SU-DHL-6 (cell line): Measurements from ENCODE around the gene GSK3A.

Experiments used
- H2AFZ ChIP-seq: fragments of 200-600 bp; sonication (generic); 2 replicates; pipeline ENCODE4 v1.6.1; 2014; ENCODE audit warnings: low read depth, mild to moderate bottlenecking, moderate library complexity, mixed read lengths, antibody characterized with exemption, low read length; ENCODE audit not compliant: severe bottlenecking
- H3F3A ChIP-seq: fragments of 200-600 bp; shearing (Covaris generic); 2 replicates; pipeline ENCODE4 v1.6.0; 2016; ENCODE audit warnings: antibody characterized with exemption, mild to moderate bottlenecking; ENCODE audit not compliant: insufficient read depth
- H3K27ac ChIP-seq: fragments of 200-600 bp; sonication (generic); 2 replicates; pipeline ENCODE4 v1.5.1; 2016; ENCODE audit warnings: low read depth, mild to moderate bottlenecking, low read length, moderate library complexity, mixed read lengths
- H3K27me3 ChIP-seq: fragments of 200-600 bp; sonication (generic), shearing (Covaris generic); 2 replicates; pipeline ENCODE4 v1.6.0; 2014; ENCODE audit warnings: mild to moderate bottlenecking, low read length
- H3K36me3 ChIP-seq: fragments of 200-600 bp; sonication (generic); 2 replicates; pipeline ENCODE4 v1.6.1; 2014; ENCODE audit warnings: mild to moderate bottlenecking, low read length, mixed read lengths
- H3K4me2 ChIP-seq: fragments of 300-600, 200-600 bp; shearing (Covaris generic), sonication (generic); 2 replicates; pipeline ENCODE4 v1.6.0; 2014; ENCODE audit warnings: low read length, low read depth, mild to moderate bottlenecking; ENCODE audit not compliant: poor library complexity, severe bottlenecking
- H3K4me3 ChIP-seq: fragments of 200-600 bp; sonication (generic); 2 replicates; pipeline ENCODE4 v1.5.1; 2014; ENCODE audit warnings: antibody characterized with exemption, low read length, mild to moderate bottlenecking, mixed read lengths; ENCODE audit not compliant: insufficient read depth, poor library complexity, severe bottlenecking
- H3K79me2 ChIP-seq: fragments of 200-600 bp; sonication (generic); 2 replicates; pipeline ENCODE4 v1.6.1; 2014; ENCODE audit warnings: mild to moderate bottlenecking, low read length, moderate library complexity; ENCODE audit not compliant: insufficient read depth
- H3K9ac ChIP-seq: fragments of 200-600 bp; sonication (generic); 2 replicates; pipeline ENCODE4 v1.7.0; 2014; ENCODE audit warnings: mild to moderate bottlenecking, low read length
- H3K9me2 ChIP-seq: fragments of 200-600 bp; sonication (generic); replicated peaks from 2 replicates; pipeline ENCODE4 v1.6.1; 2014; ENCODE audit warnings: low read length; ENCODE audit not compliant: insufficient read depth
- H3K9me3 ChIP-seq: fragments of 200-600 bp; sonication (generic); 2 replicates; pipeline ENCODE4 v1.6.1; 2014; ENCODE audit warnings: low read length, mixed read lengths; ENCODE audit not compliant: insufficient read depth
- H4K20me1 ChIP-seq: fragments of 200-600 bp; sonication (generic); 2 replicates; pipeline ENCODE4 v1.6.1; 2014; ENCODE audit warnings: low read depth, mild to moderate bottlenecking, antibody characterized with exemption, low read length, moderate library complexity, mixed read lengths
- EZH2phosphoT487 ChIP-seq: fragments of 200-600 bp; sonication (generic), shearing (Covaris generic); conservative IDR thresholded peaks from 2 replicates; pipeline ENCODE4 v1.6.1; 2018; ENCODE audit warnings: mild to moderate bottlenecking, antibody characterized with exemption, low read length, moderate library complexity, mixed read lengths
- TF ChIP-seq, protein P1 (sequence below): fragments of 200-600 bp; sonication (generic); IDR thresholded peaks from one replicate; pipeline ENCODE4 v1.5.1; 2017; ENCODE audit warnings: antibody characterized with exemption, mild to moderate bottlenecking, low read length, moderate library complexity; ENCODE audit not compliant: insufficient read depth, poor library complexity, severe bottlenecking

The GSK3A gene

GRCh38 chr19:42272535-42272897, 30.1 kb upstream of the GSK3A start:
- Histone ChIP-seq H3K36me3 (no peaks in the 10 kb centered on the region), H3K9ac (no peak overlapping the region), H3K79me2 (peaks cover 11% of the 10 kb centered on the region; the same call in 1 of the 2 replicates), H3K9me2 (no peaks in the 10 kb centered on the region), H3F3A (0 out of 2 replicates have a peak, but pooled peaks cover 5% of the 10 kb centered on the region), H3K27me3 (no peaks in the 10 kb centered on the region), H3K9me3 (no peaks in the 10 kb centered on the region), H3K27ac (no peak overlapping the region), H4K20me1 (no peaks in the 10 kb centered on the region), H3K4me2 (no peak overlapping the region), H3K4me3 (no peak overlapping the region), H2AFZ (no peak overlapping the region)
- no peak for TF ChIP-seq EZH2phosphoT487
- TF ChIP-seq, protein P1, sequence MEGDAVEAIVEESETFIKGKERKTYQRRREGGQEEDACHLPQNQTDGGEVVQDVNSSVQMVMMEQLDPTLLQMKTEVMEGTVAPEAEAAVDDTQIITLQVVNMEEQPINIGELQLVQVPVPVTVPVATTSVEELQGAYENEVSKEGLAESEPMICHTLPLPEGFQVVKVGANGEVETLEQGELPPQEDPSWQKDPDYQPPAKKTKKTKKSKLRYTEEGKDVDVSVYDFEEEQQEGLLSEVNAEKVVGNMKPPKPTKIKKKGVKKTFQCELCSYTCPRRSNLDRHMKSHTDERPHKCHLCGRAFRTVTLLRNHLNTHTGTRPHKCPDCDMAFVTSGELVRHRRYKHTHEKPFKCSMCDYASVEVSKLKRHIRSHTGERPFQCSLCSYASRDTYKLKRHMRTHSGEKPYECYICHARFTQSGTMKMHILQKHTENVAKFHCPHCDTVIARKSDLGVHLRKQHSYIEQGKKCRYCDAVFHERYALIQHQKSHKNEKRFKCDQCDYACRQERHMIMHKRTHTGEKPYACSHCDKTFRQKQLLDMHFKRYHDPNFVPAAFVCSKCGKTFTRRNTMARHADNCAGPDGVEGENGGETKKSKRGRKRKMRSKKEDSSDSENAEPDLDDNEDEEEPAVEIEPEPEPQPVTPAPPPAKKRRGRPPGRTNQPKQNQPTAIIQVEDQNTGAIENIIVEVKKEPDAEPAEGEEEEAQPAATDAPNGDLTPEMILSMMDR = no peak

GRCh38 chr19:42271861-42272534, 29.6 kb upstream of the GSK3A start:
- H3K27ac ChIP-seq = no peak overlapping the region
- H3K79me2 ChIP-seq = peaks cover 11% of the 10 kb centered on the region; the same call in 1 of the 2 replicates

GRCh38 chr19:42271045-42271419, 28.6 kb upstream of the GSK3A start:
- TF ChIP-seq EZH2phosphoT487 = no peak
- TF ChIP-seq, protein P1 = no peak
- 0 out of 2 replicates have a peak, but pooled peaks cover 3% of the 10 kb centered on the region for H3F3A ChIP-seq
- no peak overlapping the region for H3K4me3 ChIP-seq
- no peaks in the 10 kb centered on the region for H4K20me1 ChIP-seq
- peaks cover 11% of the 10 kb centered on the region; the same call in 1 of the 2 replicates for H3K79me2 ChIP-seq
- H3K27me3 ChIP-seq = no peaks in the 10 kb centered on the region
- no peak overlapping the region for H2AFZ ChIP-seq
- no peaks in the 10 kb centered on the region for H3K9me2 ChIP-seq
- H3K9me3 ChIP-seq = no peaks in the 10 kb centered on the region
- peak overlapping the region; percentile 68 for H3K9ac ChIP-seq
- peak overlapping the region; percentile 84 for H3K4me2 ChIP-seq
- H3K36me3 ChIP-seq = no peaks in the 10 kb centered on the region
- peak overlapping the region; percentile 80 for H3K27ac ChIP-seq

More at GRCh38 chr19:42271861-42272534, 29.6 kb upstream of the GSK3A start:
- H3K9me2 ChIP-seq = no peaks in the 10 kb centered on the region
- H3K4me2 ChIP-seq = no peak overlapping the region
- H3K4me3 ChIP-seq = no peak overlapping the region
- TF ChIP-seq, protein P1 = no peak
- TF ChIP-seq EZH2phosphoT487 = no peak
- no peaks in the 10 kb centered on the region for H3K36me3 ChIP-seq
- H3K27me3 ChIP-seq = no peaks in the 10 kb centered on the region
- 0 out of 2 replicates have a peak, but pooled peaks cover 5% of the 10 kb centered on the region for H3F3A ChIP-seq
- no peaks in the 10 kb centered on the region for H3K9me3 ChIP-seq
- H4K20me1 ChIP-seq = no peaks in the 10 kb centered on the region
- H3K9ac ChIP-seq = no peak overlapping the region
- no peak overlapping the region for H2AFZ ChIP-seq
